ENCODE results near the gene ELK3. TPM values are rescaled to one million over a fixed set of nuclear protein-coding genes. Genes with fewer than 3 reads are reported as not detected.

Gene ELK3
- polyA plus RNA-seq, 3 donors: 12.1 to 14.9 (median 14.6) TPM

DNA sequence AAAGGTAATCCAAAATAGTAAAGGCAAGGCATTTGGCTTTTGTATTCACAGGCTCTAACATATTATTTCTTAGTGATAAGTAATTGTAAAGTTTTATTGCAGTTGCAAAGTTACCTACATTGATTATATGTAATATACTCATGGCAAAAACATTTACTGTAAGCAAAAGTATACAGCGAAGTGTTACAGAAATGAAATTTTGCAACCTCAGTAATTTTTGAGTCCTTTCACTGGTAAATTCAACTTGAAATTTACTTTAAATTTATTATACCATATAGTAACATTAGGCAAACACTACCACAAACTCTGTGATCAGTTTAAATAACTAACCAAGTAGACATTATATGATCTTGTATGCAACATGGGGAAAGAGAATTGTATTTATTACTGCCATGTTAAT lies 117.0 kb downstream of the ELK3 start:
- no peak overlapping the region for H3K9ac ChIP-seq (ENCODE audit: insufficient read depth, low read length, poor library complexity, severe bottlenecking)
- H2AFZ ChIP-seq (ENCODE audit: insufficient read depth, low read depth, low read length, poor library complexity, severe bottlenecking): no peak overlapping the region
- peaks cover 10% of the 10 kb centered on the region for H4K20me1 ChIP-seq (ENCODE audit: insufficient read depth, low read length)
- DNase-seq: no peak
- H3K27me3 Mint-ChIP-seq (ENCODE audit: low read depth in 3 of 3): no peaks in the 10 kb centered on the region
- H3K36me3 Mint-ChIP-seq: peaks cover 12 to 37% of the 10 kb centered on the region in 2 donors
- no peaks in the 10 kb centered on the region for H3K9me3 ChIP-seq (replicated peaks in 1 of 2; ENCODE audit: control insufficient read depth in 1 of 2, insufficient read depth in 1 of 2, low read length in 2 of 2)
- H3K4me3 ChIP-seq (replicated peaks in 1 of 3; ENCODE audit: low read depth in 2 of 3, low read length in 3 of 3): no peak overlapping the region
- no peak overlapping the region for H3K27ac Mint-ChIP-seq
- no peak overlapping the region for H3K27ac ChIP-seq (ENCODE audit: low read depth in 1 of 2, low read length in 2 of 2)
- H3K27me3 ChIP-seq (ENCODE audit: control insufficient read depth in 2 of 2, insufficient read depth in 2 of 2, low read length in 2 of 2): no peaks in the 10 kb centered on the region
- no peaks in the 10 kb centered on the region for H3K79me2 ChIP-seq (ENCODE audit: insufficient read depth, low read length)
- intact Hi-C loops (cut with micrococcal nuclease): no loop called here
- peaks cover 22 to 55% of the 10 kb centered on the region in 2 donors for H3K36me3 ChIP-seq (replicated peaks in 1 of 2; ENCODE audit: control insufficient read depth in 1 of 2, insufficient read depth in 2 of 2, low read length in 2 of 2)
- no peaks in the 10 kb centered on the region for H3K9me3 Mint-ChIP-seq
- TF ChIP-seq, protein P1, sequence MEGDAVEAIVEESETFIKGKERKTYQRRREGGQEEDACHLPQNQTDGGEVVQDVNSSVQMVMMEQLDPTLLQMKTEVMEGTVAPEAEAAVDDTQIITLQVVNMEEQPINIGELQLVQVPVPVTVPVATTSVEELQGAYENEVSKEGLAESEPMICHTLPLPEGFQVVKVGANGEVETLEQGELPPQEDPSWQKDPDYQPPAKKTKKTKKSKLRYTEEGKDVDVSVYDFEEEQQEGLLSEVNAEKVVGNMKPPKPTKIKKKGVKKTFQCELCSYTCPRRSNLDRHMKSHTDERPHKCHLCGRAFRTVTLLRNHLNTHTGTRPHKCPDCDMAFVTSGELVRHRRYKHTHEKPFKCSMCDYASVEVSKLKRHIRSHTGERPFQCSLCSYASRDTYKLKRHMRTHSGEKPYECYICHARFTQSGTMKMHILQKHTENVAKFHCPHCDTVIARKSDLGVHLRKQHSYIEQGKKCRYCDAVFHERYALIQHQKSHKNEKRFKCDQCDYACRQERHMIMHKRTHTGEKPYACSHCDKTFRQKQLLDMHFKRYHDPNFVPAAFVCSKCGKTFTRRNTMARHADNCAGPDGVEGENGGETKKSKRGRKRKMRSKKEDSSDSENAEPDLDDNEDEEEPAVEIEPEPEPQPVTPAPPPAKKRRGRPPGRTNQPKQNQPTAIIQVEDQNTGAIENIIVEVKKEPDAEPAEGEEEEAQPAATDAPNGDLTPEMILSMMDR (IDR thresholded peaks at IDR 0.05): no peak
- H3K4me2 ChIP-seq (replicated peaks; ENCODE audit: extremely low read depth, low read length, poor library complexity, severe bottlenecking): no peak overlapping the region
- WGBS (ENCODE audit: insufficient coverage): no CpG with 5 or more reads among the region's 1 CpG
- H3K4me3 Mint-ChIP-seq: no peak overlapping the region
- peaks cover 4% of the 10 kb centered on the region for H3K4me1 Mint-ChIP-seq
- no peaks in the 10 kb centered on the region for H3K4me1 ChIP-seq (ENCODE audit: control insufficient read depth in 1 of 2, insufficient read depth in 2 of 2, low read length in 2 of 2)

- Histone ChIP-seq H4K20me1 (ENCODE audit: insufficient read depth, low read length) (peaks cover 10% of the 10 kb centered on the region), H3K4me2 (replicated peaks; ENCODE audit: extremely low read depth, low read length, poor library complexity, severe bottlenecking) (no peak overlapping the region)
Observed at GRCh38 chr12:96313606-96314005, 119.4 kb downstream of the ELK3 start.

More at GRCh38 chr12:96313606-96314005, 119.4 kb downstream of the ELK3 start:
- peaks cover 6% of the 10 kb centered on the region for H3K4me1 Mint-ChIP-seq
- no peak overlapping the region for H3K9ac ChIP-seq (ENCODE audit: insufficient read depth, low read length, poor library complexity, severe bottlenecking)
- intact Hi-C loops (cut with micrococcal nuclease): no loop called here
- H3K36me3 Mint-ChIP-seq: peaks cover 10 to 22% of the 10 kb centered on the region in 2 donors
- H2AFZ ChIP-seq (ENCODE audit: insufficient read depth, low read depth, low read length, poor library complexity, severe bottlenecking): no peak overlapping the region
- H3K9me3 ChIP-seq (replicated peaks in 1 of 2; ENCODE audit: control insufficient read depth in 1 of 2, insufficient read depth in 1 of 2, low read length in 2 of 2): no peaks in the 10 kb centered on the region
- no peak overlapping the region for H3K4me3 Mint-ChIP-seq
- H3K27me3 ChIP-seq (ENCODE audit: control insufficient read depth in 2 of 2, insufficient read depth in 2 of 2, low read length in 2 of 2): no peaks in the 10 kb centered on the region
- no peaks in the 10 kb centered on the region for H3K79me2 ChIP-seq (ENCODE audit: insufficient read depth, low read length)
- no peak overlapping the region for H3K4me3 ChIP-seq (replicated peaks in 1 of 3; ENCODE audit: low read depth in 2 of 3, low read length in 3 of 3)
- H3K27ac ChIP-seq (ENCODE audit: low read depth in 1 of 2, low read length in 2 of 2): no peak overlapping the region
- H3K9me3 Mint-ChIP-seq: peaks cover 0 to 4% (median 0%) of the 10 kb centered on the region in 7 donors
- no peak for DNase-seq
- TF ChIP-seq, protein P1 (IDR thresholded peaks at IDR 0.05): no peak
- H3K36me3 ChIP-seq (replicated peaks in 1 of 2; ENCODE audit: control insufficient read depth in 1 of 2, insufficient read depth in 2 of 2, low read length in 2 of 2): peaks cover 20 to 38% of the 10 kb centered on the region in 2 donors
- no peaks in the 10 kb centered on the region for H3K27me3 Mint-ChIP-seq (ENCODE audit: low read depth in 3 of 3)
- no peaks in the 10 kb centered on the region for H3K4me1 ChIP-seq (ENCODE audit: control insufficient read depth in 1 of 2, insufficient read depth in 2 of 2, low read length in 2 of 2)
- H3K27ac Mint-ChIP-seq: no peak overlapping the region

Data from CD14-positive monocyte (primary cell).